SK-N-MC (cell line): ENCODE data around the gene ZNF507.

ENCODE experiments used
- DNase-seq: peaks from one replicate; pipeline ENCODE4 v3.0.0-alpha.2; 2011; ENCODE audit warnings: low read depth, low spot score
- H3K27ac ChIP-seq: fragments of 200-600 bp; sonication (generic); 2 replicates; pipeline ENCODE4 v1.5.1; 2016; ENCODE audit warnings: mixed run types
- H3K36me3 ChIP-seq: fragments of 200-600 bp; sonication (generic); 2 replicates; pipeline ENCODE4 v1.6.1; 2017; ENCODE audit warnings: antibody characterized with exemption, low read length, mixed read lengths; ENCODE audit not compliant: insufficient read depth
- H3K4me3 ChIP-seq: fragments of 200-600 bp; sonication (generic); 2 replicates; pipeline ENCODE4 v1.5.1; 2016
- H3K9ac ChIP-seq: fragments of 200-600 bp; sonication (generic); 2 replicates; pipeline ENCODE4 v1.8.0; 2017; ENCODE audit warnings: mixed run types, mixed read lengths; ENCODE audit not compliant: insufficient read length
- H3K9me3 ChIP-seq: fragments of 200-600 bp; sonication (generic); 2 replicates; pipeline ENCODE4 v1.6.1; 2017; ENCODE audit warnings: low read depth, mild to moderate bottlenecking, antibody characterized with exemption, low read length, moderate library complexity, mixed read lengths
- EZH2 ChIP-seq: fragments of 200-600 bp; sonication (generic); IDR thresholded peaks from one replicate; pipeline ENCODE4 v1.6.1; 2017; ENCODE audit warnings: antibody characterized with exemption
- FOXP2 ChIP-seq: optimal IDR thresholded peaks from 2 replicates; pipeline ENCODE3; 2011; ENCODE audit warnings: mild to moderate bottlenecking, moderate library complexity; ENCODE audit not compliant: insufficient read depth; ENCODE audit errors: extremely low read length, control extremely low read depth
- POLR2AphosphoS5 ChIP-seq: IDR thresholded peaks from 2 replicates; pipeline ENCODE4 v1.6.1; 2012; ENCODE audit warnings: mild to moderate bottlenecking, low read depth, low read length, borderline replicate concordance

Gene ZNF507

GRCh38 chr19:32405431-32406160 is 60.2 kb downstream of the ZNF507 start, which contains the start of gene DPY19L3:
TSS of gene DPY19L3 (plus strand) at chr19:32405770. CDS start at chr19:32408254, 2,484 bp downstream.
- TF ChIP-seq FOXP2 (no peak), POLR2AphosphoS5 (peak; percentile 97)
- DNase-seq, result peak; percentile 35
- H3K36me3 ChIP-seq, result peaks cover 32% of the 10 kb centered on the region
- H3K9ac ChIP-seq, result peak within 1 kb of the TSS; percentile 96
- peak within 1 kb of the TSS; percentile 79 for H3K27ac ChIP-seq
- no peaks in the 10 kb centered on the region for H3K9me3 ChIP-seq
- peak within 1 kb of the TSS; percentile 94 for H3K4me3 ChIP-seq

GRCh38 chr19:32406161-32407003 is 61.0 kb downstream of the ZNF507 start:
- Histone ChIP-seq H3K27ac (peak overlapping the region; percentile 55; the same call in 1 of the 2 replicates), H3K36me3 (peaks cover 39% of the 10 kb centered on the region), H3K9me3 (no peaks in the 10 kb centered on the region), H3K9ac (peak overlapping the region; percentile 70), H3K4me3 (peak overlapping the region; percentile 94)
- DNase-seq, result no peak
- TF ChIP-seq EZH2, result no peak

GRCh38 chr19:32407004-32407992 is 61.9 kb downstream of the ZNF507 start:
- peak overlapping the region; percentile 70 for H3K9ac ChIP-seq
- peak overlapping the region; percentile 94 for H3K4me3 ChIP-seq
- peak overlapping the region; percentile 19; the same call in 1 of the 2 replicates for H3K27ac ChIP-seq
- no peak for DNase-seq
- TF ChIP-seq FOXP2 (no peak), POLR2AphosphoS5 (no peak), EZH2 (no peak)
- H3K36me3 ChIP-seq, result peaks cover 46% of the 10 kb centered on the region
- H3K9me3 ChIP-seq, result no peaks in the 10 kb centered on the region

- no peaks in the 10 kb centered on the region for H3K9me3 ChIP-seq
- no peak overlapping the region for H3K9ac ChIP-seq
- H3K27ac ChIP-seq, result no peak overlapping the region
- DNase-seq, result no peak
- no peak overlapping the region for H3K4me3 ChIP-seq
- no peak for TF ChIP-seq POLR2AphosphoS5
- TF ChIP-seq EZH2, result no peak
- TF ChIP-seq FOXP2, result no peak
- H3K36me3 ChIP-seq, result peaks cover 78% of the 10 kb centered on the region
Observed at GRCh38 chr19:32415246-32415645, 69.8 kb downstream of the ZNF507 start.

- H3K9ac ChIP-seq, result no peak overlapping the region
- TF ChIP-seq EZH2, result no peak
- TF ChIP-seq POLR2AphosphoS5, result no peak
- TF ChIP-seq FOXP2, result no peak
- no peaks in the 10 kb centered on the region for H3K9me3 ChIP-seq
- no peak for DNase-seq
- peaks cover 78% of the 10 kb centered on the region for H3K36me3 ChIP-seq
- no peak overlapping the region for H3K4me3 ChIP-seq
- H3K27ac ChIP-seq, result no peak overlapping the region
Observed at GRCh38 chr19:32415669-32416068, 70.3 kb downstream of the ZNF507 start.

- Histone ChIP-seq H3K9ac (no peak overlapping the region), H3K36me3 (peaks cover 76% of the 10 kb centered on the region), H3K9me3 (no peaks in the 10 kb centered on the region), H3K27ac (no peak overlapping the region), H3K4me3 (no peak overlapping the region)
- TF ChIP-seq FOXP2 (no peak), EZH2 (no peak), POLR2AphosphoS5 (no peak)
- DNase-seq, result no peak
Observed at GRCh38 chr19:32416749-32417456, 71.5 kb downstream of the ZNF507 start.

GRCh38 chr19:32418155-32418554 is 72.7 kb downstream of the ZNF507 start:
- Histone ChIP-seq H3K9me3 (no peaks in the 10 kb centered on the region), H3K27ac (peak overlapping the region; percentile 19; the same call in 1 of the 2 replicates), H3K36me3 (peaks cover 68% of the 10 kb centered on the region), H3K4me3 (no peak overlapping the region), H3K9ac (no peak overlapping the region)
- DNase-seq, result no peak
- TF ChIP-seq POLR2AphosphoS5 (no peak), EZH2 (no peak), FOXP2 (no peak)
